HG02763 (cell line): Measurements from ENCODE around the gene SETD7.

Experiments used
- ATAC-seq: cut with Tn5 transposase; IDR thresholded peaks from one replicate; pipeline ENCODE4 v1.9.1; 2021; ENCODE audit warnings: mild to moderate bottlenecking, moderate library complexity; ENCODE audit not compliant: unreplicated experiment

The SETD7 gene

DNA sequence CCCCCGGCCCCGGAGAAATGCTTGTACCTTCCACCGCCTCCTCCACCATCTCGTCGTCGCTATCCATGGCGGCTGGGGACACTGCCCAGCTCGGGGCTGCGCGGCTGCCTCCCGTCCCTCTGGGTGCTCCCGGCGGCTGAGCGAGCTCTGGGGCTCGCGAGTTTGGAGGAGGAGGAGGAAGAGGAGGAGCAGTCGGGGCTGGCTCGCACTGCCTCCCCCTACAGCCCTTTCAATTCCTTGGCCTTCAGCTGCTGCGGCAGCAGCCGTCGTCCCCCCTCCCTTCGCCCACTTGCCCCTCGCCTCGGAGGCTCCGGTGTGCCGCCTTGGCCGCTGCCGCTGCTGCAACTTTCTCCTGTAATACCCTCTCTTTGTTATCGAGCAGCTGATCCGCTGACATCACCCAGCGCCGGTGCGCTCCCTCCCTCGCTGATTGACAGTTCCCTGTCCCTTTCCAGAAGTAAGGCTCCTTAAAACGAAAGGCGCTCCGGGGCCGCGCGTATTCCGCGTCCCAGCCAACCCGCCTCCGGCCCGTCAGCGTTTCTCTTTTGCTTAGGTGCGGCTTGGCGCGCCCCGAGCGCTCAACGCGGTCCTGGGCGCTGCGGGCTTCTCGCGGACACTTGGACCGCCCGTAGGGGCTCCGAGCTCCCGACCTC, at the start of gene SETD7:
SETD7 (minus strand) TSS at position 149 of the 653 bp plus-strand sequence; CDS start at position 67, 82 bp downstream.
- no peak for ATAC-seq

DNA sequence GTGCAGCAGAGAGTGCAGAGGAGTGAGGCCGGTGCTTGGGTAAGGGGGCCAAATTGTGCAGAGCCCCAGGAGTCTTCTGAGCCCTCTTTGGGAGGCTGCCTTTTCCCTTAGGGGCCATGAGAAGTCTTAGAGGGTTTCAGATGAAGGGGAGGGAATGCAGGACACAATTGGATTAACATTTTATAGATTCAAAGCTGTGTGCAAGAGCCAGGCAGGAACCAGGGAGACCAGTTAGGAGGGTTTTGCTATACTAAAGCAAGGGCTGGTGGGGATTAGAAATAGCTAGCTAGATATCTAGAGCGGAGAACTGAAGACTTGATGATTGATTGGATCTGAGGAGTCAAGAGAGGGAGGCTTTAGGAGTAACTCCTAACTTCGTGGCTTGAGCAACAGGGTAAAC, 49.5 kb upstream of the SETD7 start:
- ATAC-seq: no peak

GRCh38 chr4:139603576-139604410, 47.8 kb upstream of the SETD7 start:
- ATAC-seq: no peak

- ATAC-seq: no peak
These were observed 46.8 kb upstream of the SETD7 start for GRCh38 chr4:139602776-139603360.

- ATAC-seq: no peak
These were observed 44.6 kb upstream of the SETD7 start for GRCh38 chr4:139600662-139601061.

DNA sequence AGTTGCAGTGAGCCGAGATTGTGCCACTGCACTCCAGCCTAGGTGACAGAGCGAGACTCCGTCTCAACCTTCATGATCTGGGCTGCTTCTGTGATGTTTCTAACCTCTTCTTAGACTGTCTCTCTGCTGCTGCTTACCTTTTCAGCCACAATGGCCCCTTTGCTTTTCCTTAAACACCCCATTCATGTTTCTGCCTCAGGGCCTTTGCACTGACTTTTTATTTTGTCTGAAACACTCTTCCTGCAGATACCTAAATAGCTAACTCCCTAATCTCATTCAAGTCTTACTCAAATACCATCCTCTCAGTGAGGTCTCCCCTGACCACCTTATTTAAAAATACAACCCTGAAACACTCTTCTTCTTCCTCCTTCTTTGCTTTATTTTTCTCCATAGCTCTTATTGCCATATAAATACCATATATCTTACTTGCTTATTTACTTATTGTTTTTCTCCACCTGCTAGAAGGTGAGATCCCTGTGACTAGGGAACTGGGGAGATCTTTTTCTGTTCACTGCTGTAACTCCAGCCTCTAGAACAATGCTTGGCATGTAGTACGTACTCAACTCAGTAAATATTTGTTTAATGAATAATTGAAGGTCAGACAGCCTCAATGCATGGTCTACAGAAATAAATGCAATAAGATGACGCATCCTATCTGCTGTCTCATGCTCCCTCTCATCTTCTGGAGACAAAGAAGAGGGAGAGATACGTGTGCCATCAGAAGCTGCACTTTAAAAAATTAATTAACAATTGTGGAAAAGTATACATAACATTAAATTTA, 43.8 kb upstream of the SETD7 start:
- no peak for ATAC-seq

DNA sequence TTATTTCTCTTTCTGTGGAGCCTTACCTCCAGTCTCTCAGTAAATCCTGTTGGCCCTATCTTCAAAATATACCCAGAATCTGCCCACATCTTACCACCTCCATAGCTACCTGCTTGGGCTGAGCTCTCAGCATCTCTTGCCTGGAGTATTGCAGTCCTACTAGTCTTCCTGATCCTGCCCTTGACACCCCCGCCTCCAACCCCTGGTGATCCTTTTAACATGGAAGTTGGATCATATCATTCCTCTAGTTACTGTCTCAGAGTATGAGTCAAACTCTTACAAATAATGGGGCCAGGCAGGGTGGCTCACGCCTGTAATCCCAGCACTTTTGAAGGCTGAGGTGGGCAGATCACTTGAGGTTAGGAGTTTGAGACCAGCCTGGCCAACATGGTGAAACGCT, 43.1 kb upstream of the SETD7 start:
- ATAC-seq: no peak

DNA sequence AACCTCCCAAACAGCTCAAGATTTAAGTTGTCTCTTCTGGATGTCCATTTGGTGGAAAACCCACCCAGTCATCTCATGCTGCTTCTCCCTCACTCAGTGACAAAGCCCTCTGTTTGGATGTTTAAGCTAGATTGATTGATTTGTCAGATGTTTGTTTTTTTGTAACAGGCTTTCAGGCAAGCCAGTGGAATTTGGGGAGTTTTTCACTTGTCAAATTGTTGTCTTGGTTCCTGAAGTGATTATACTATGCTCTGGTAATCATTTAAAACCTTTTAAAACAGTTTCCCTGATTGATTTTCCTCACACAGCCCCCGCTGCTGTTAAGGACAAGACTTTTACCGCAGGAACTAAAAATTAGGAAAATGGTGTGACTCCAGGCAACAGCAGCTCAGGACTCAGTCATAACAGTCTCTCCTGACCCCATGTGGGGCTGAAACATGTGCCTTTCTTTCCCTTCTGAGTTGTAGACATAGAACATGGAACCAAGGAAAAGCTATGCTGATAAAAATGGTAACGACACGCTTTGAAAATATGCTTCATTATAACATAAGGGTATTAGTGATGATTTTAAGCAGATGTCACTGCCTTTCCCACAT, 40.8 kb upstream of the SETD7 start:
- ATAC-seq: no peak

- no peak for ATAC-seq
These were observed 40.1 kb upstream of the SETD7 start for GRCh38 chr4:139596034-139596683.

GRCh38 chr4:139594591-139595185, 38.7 kb upstream of the SETD7 start:
- no peak for ATAC-seq

DNA sequence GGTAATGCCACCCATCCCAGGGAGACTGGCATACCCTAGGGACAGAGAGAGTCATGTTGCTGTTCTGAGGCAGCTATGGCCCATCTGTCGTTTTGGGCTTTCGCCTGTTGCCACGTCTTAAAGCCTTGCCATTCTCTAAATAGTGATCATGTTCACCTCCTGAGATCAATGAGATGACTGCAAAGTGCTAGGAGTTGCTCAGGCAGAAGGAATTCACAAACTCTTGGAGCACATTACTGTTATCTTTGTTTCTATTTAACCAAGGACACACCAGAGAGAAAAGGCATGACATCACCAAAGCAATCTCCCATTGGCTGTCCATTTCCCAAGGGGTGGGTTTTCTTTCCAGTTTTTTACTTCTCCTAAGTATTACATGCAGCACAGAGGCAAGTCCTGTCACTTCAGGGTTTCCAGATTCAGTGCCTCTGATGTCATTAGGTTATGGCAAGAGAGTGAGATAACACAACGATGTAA, 37.1 kb upstream of the SETD7 start:
- ATAC-seq: no peak

DNA sequence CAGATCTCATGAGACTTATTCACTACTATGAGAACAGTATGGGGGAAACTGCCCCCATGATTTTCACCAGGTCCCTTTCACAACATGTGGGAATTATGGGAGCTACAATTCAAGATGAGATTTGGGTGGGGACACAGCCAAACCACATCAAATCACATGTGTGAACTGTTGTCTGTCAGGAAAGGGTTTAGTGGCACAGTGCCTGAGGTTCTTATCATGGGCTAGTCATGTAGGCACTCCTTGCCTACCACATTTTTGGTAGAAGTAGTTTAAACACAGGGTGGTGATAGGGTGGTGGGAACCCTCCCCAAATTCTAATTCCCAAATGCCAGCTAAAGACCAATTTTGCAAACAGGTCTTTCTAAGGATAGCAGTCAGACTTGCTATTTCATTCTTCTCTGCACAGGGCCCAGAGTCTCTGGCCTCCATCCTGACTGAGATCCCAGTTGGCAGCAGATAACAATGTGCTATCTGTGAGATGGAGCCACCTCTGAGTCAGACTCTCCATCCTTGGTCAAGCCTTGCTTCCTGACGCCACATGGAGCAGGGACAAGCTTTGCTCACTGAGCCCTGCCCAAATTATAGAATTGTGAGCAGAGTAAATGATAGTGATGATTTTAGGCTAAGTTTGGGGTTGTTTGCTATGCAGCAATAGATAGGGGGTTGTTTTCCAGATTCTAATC, 33.5 kb upstream of the SETD7 start:
- no peak for ATAC-seq

DNA sequence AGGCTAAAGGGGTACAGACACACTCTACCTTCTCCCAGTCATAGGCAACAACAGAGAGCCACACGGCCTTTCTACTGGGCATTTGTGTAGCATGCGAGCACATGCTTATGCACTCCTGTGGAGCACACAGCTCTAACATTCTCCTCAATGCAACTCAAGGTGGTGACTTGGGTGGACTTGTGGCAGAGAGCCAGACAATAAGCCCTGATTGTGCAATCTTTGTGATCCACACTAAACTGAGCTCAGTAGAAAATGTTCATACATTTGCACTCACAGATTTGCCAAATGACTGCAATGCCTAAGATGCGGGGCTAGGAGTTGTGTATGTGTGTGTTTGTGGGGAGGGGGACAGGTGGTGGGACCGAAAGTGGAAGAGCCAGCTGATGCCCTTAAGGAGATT, 31.4 kb upstream of the SETD7 start:
- no peak for ATAC-seq

DNA sequence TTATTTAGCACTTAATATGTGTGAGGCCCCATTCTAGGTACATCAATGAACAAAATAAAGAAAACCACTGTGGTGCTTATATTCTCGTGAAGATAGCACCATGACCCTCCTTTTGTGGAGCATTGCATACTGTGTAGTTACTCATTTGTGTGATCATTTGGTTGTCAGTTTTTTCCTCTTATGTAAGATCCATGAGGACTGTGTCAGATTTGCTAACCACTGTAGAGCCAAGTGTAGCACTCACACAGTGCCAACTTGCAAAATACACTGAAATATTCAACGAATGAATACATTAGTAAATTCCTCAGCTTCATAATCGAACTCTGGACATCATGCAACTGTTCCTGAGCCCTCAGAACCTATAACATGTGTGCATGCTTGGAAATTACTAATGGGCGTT, 29.5 kb upstream of the SETD7 start:
- no peak for ATAC-seq

GRCh38 chr4:139584784-139585183, 28.8 kb upstream of the SETD7 start:
- ATAC-seq: no peak

DNA sequence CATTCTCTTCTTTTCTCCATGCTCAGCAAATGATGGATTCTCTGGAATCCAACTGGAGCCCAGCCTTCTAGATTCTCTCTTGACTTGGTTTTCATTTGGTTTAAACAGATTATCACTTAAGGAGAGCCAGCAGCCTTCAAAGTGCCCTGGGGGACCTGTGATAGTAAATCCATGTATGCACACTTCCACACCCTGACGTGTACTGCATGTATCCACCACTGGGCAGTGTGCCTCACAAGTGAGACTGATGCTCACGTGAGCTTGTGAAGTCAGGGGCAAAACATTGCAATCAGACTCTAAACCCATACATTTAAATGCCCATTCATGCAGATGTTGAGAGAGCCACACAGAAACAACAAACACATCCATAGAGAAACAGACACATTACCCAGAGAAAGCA, 28.0 kb upstream of the SETD7 start:
- ATAC-seq: no peak

- no peak for ATAC-seq
These were observed 26.0 kb upstream of the SETD7 start for GRCh38 chr4:139582044-139582443.

DNA sequence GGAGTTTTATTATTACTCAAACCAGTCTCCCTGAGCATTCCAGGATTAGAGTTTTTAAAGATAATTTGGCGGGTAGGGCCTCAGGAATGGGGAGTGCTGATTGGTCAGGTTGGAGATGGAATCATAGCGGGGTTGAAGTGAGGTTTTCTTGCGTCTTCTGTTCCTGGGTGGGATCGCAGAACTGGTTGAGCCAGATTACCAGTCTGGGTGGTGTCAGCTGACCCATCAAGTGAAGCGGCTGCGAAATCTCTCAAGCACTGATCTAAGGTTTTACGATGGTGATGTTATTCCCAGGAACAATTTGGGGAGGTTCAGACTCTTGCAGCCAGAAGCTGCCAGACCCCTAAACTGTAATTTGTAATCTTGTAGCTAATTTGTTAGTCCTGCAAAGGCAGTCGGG, 25.1 kb upstream of the SETD7 start:
- ATAC-seq: no peak

DNA sequence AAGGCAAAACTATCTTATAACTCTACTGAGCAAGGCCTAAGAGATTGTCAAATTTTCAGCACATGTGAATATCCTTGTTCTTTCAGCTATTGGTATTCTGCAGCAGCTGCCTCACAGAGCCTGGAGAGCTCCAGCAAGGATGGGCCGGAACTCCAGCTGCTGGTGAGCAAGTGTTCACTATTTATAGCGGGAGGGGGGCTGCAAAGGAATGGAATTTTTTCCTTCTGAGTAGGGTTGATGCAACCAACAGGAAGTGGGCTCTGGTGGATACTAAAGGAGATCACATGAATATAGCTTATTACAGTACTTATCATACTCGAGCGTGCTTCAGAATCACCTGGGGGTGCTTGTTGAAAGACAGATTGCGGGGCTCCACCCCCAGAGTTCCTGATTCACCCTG, 20.2 kb upstream of the SETD7 start:
- ATAC-seq: no peak
